ENCODE data around the gene TYMS.

TYMS gene

DNA sequence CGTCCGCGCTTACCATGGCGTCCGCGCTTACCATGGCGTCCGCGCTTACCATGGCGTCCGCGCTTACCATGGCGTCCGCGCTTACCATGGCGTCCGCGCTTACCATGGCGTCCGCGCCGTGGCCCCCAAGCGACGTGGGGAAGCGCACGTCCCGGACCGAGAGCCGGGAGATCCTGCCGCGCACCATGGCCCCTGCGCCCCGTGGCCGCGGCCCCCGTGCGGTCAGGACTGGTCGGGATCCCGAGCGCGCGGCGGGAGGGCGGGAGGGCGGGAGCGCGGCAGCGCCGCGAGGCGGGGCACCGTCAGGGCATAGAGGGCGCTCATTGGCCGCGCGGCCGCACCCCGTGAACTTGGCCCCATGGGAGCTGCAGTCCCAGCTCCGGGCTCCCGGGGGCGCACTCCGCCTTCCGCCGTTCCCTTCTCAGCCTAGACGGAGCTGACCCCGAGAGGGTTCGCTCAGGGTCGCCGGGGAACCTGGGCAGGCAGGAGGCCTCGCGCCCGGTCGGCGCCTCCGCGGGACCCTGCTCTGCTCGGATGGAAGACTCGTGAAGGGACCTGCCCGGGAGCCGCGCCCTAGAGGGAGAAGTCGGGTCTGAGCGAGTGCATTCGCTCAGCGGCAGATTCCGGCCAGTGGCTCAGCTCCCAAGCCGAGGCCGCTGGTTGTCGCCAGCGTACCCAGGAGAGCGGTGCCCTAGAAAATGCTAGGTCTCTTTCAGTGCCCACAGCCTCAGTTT is 55.1 kb downstream of the TYMS start, which contains the start of gene ENOSF1:
TSS of gene ENOSF1 (minus strand) at position 230 of the 734 bp plus-strand sequence. CDS start at position 187, 43 bp downstream.
- no peak for FAIRE-seq

DNA sequence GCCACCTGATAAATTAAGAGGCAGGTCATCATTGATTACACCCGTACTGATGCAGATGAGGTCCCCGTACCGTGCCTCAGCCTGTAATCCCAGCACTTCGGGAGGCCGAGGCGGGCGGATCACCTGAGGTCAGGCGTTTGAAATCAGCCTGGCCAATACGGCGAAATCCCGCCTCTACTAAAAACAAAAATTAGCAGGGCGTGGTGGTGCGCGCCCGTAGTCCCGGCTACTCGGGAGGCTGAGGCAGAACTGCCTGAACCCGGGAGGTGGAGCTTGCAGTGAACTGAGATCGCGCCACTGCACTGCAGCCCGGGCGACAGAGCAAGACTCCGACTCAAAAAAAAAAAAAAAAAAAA is 55.7 kb downstream of the TYMS start:
- FAIRE-seq, result no peak

GRCh38 chr18:715626-716025 is 58.2 kb downstream of the TYMS start:
- no peak for FAIRE-seq

DNA sequence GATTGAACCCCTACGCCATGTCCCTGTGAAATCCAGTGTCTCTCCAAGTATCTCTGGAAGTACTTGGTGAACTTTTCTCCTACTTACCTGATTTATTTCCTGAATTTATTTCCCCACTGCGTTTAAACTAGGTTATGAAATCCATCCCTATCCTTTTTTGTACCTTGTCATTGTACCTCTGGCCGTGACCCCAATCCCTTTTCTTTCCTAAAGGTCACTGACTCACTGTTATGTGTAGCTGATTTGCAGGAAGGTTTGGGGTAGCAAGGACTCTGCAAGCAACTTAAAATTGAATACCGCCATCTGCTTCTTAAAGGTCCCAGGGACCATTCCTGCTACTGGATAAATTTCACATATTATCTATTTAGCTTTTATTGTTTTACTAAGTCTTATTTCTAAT is 59.5 kb downstream of the TYMS start:
- no peak for FAIRE-seq

Measured in islet of Langerhans (tissue), 1 donor.